ENCODE measurements around the gene NOMO2. TPM values are rescaled to one million over a fixed set of nuclear protein-coding genes. Genes with fewer than 3 reads are reported as not detected.
"Not testable (repeated sequence)": the region's sequence is repeated elsewhere in the genome, so short reads cannot be mapped to it uniquely, and the experiment has no call there.

The NOMO2 gene
- total RNA-seq, 2 donors from 2014 or later, result 59.0 to 85.3 TPM

- H3K27me3 ChIP-seq (replicated peaks; ENCODE audit: insufficient read depth); H3K4me3 ChIP-seq; intact Hi-C loops (cut with DNase I); H3K4me1 ChIP-seq (replicated peaks); H3K36me3 ChIP-seq; DNase-seq (ENCODE audit: low spot score); H3K27ac ChIP-seq; H3K9me3 ChIP-seq: not testable (repeated sequence)
- WGBS, result 100% methylated on average over 1 of the region's 11 CpGs
These were observed 69.6 kb downstream of the NOMO2 start for GRCh38 chr16:18492118-18492897.

GRCh38 chr16:18436025-18436424 is 125.9 kb downstream of the NOMO2 start:
- DNase-seq (ENCODE audit: low spot score); H3K27me3 ChIP-seq (replicated peaks; ENCODE audit: insufficient read depth); H3K4me1 ChIP-seq (replicated peaks); H3K27ac ChIP-seq; H3K4me3 ChIP-seq; H3K9me3 ChIP-seq; intact Hi-C loops (cut with DNase I); H3K36me3 ChIP-seq: not testable (repeated sequence)
- no CpG with 5 or more reads among the region's 8 CpGs for WGBS

GRCh38 chr16:18415827-18416226 is 146.1 kb downstream of the NOMO2 start:
- H3K4me3 ChIP-seq; H3K36me3 ChIP-seq; H3K9me3 ChIP-seq; DNase-seq (ENCODE audit: low spot score); H3K27ac ChIP-seq; H3K27me3 ChIP-seq (replicated peaks; ENCODE audit: insufficient read depth); intact Hi-C loops (cut with DNase I); H3K4me1 ChIP-seq (replicated peaks): not testable (repeated sequence)
- WGBS, result no CpG with 5 or more reads among the region's 7 CpGs

- H3K9me3 ChIP-seq; H3K27ac ChIP-seq; H3K36me3 ChIP-seq; H3K27me3 ChIP-seq (replicated peaks; ENCODE audit: insufficient read depth); intact Hi-C loops (cut with DNase I); H3K4me3 ChIP-seq; DNase-seq (ENCODE audit: low spot score); H3K4me1 ChIP-seq (replicated peaks): not testable (repeated sequence)
- WGBS, result no CpG with 5 or more reads among the region's 11 CpGs
These were observed 152.2 kb downstream of the NOMO2 start for GRCh38 chr16:18409532-18410293.

GRCh38 chr16:18401851-18402657 is 159.8 kb downstream of the NOMO2 start:
- H3K27ac ChIP-seq; intact Hi-C loops (cut with DNase I); H3K36me3 ChIP-seq; H3K4me3 ChIP-seq; H3K27me3 ChIP-seq (replicated peaks; ENCODE audit: insufficient read depth); H3K4me1 ChIP-seq (replicated peaks); DNase-seq (ENCODE audit: low spot score); H3K9me3 ChIP-seq: not testable (repeated sequence)
- no CpG with 5 or more reads among the region's 88 CpGs for WGBS

- WGBS, result no CpG with 5 or more reads among the region's 38 CpGs
- H3K27me3 ChIP-seq (replicated peaks; ENCODE audit: insufficient read depth); H3K36me3 ChIP-seq; DNase-seq (ENCODE audit: low spot score); H3K4me1 ChIP-seq (replicated peaks); H3K9me3 ChIP-seq; intact Hi-C loops (cut with DNase I); H3K27ac ChIP-seq: not testable (repeated sequence)
- peak overlapping the region; percentile 32 to 38 for H3K4me3 ChIP-seq
These were observed 160.7 kb downstream of the NOMO2 start for GRCh38 chr16:18401159-18401558.

- H3K27me3 ChIP-seq (replicated peaks; ENCODE audit: insufficient read depth); H3K9me3 ChIP-seq; DNase-seq (ENCODE audit: low spot score); H3K36me3 ChIP-seq; H3K4me3 ChIP-seq; H3K27ac ChIP-seq; H3K4me1 ChIP-seq (replicated peaks); intact Hi-C loops (cut with DNase I): not testable (repeated sequence)
- no CpG with 5 or more reads among the region's 31 CpGs for WGBS
These were observed 167.5 kb downstream of the NOMO2 start for GRCh38 chr16:18394363-18394762.

- intact Hi-C loops (cut with DNase I); H3K4me3 ChIP-seq; DNase-seq (ENCODE audit: low spot score); H3K4me1 ChIP-seq (replicated peaks); H3K27me3 ChIP-seq (replicated peaks; ENCODE audit: insufficient read depth); H3K9me3 ChIP-seq; H3K27ac ChIP-seq; H3K36me3 ChIP-seq: not testable (repeated sequence)
- no CpG with 5 or more reads among the region's 43 CpGs for WGBS
These were observed 174.1 kb downstream of the NOMO2 start for GRCh38 chr16:18387767-18388166.

GRCh38 chr16:18386517-18386916 is 175.4 kb downstream of the NOMO2 start:
- WGBS, result 93% methylated on average over 21 of the region's 25 CpGs
- intact Hi-C loops (cut with DNase I); H3K4me1 ChIP-seq (replicated peaks); H3K27ac ChIP-seq; H3K4me3 ChIP-seq; H3K36me3 ChIP-seq; DNase-seq (ENCODE audit: low spot score); H3K27me3 ChIP-seq (replicated peaks; ENCODE audit: insufficient read depth); H3K9me3 ChIP-seq: not testable (repeated sequence)

- DNase-seq (ENCODE audit: low spot score); H3K4me3 ChIP-seq; H3K9me3 ChIP-seq; H3K27ac ChIP-seq; H3K4me1 ChIP-seq (replicated peaks); H3K27me3 ChIP-seq (replicated peaks; ENCODE audit: insufficient read depth); intact Hi-C loops (cut with DNase I); H3K36me3 ChIP-seq: not testable (repeated sequence)
- 100% methylated on average over 3 of the region's 33 CpGs for WGBS
These were observed 176.6 kb downstream of the NOMO2 start for GRCh38 chr16:18385285-18385684.

GRCh38 chr16:18384869-18385268 is 177.0 kb downstream of the NOMO2 start:
- H3K27ac ChIP-seq; intact Hi-C loops (cut with DNase I); H3K9me3 ChIP-seq; H3K4me3 ChIP-seq; H3K27me3 ChIP-seq (replicated peaks; ENCODE audit: insufficient read depth); H3K4me1 ChIP-seq (replicated peaks); H3K36me3 ChIP-seq; DNase-seq (ENCODE audit: low spot score): not testable (repeated sequence)
- WGBS, result no CpG with 5 or more reads among the region's 31 CpGs

GRCh38 chr16:18384098-18384636 is 177.7 kb downstream of the NOMO2 start:
- H3K27ac ChIP-seq; H3K9me3 ChIP-seq; H3K4me3 ChIP-seq; H3K27me3 ChIP-seq (replicated peaks; ENCODE audit: insufficient read depth); intact Hi-C loops (cut with DNase I); H3K4me1 ChIP-seq (replicated peaks); H3K36me3 ChIP-seq; DNase-seq (ENCODE audit: low spot score): not testable (repeated sequence)
- 93% methylated on average over 19 of the region's 25 CpGs for WGBS
